Kidney tubule cell (primary cell): Measurements from ENCODE around the gene LYPD6B.
A peak's percentile ranks its signal among the peaks of the same experiment; 100 is the strongest.

ENCODE experiments used
- DNase-seq: peaks from one replicate; pipeline ENCODE4 v3.0.0-alpha.2; 2018; ENCODE audit warnings: low spot score

LYPD6B gene

DNA sequence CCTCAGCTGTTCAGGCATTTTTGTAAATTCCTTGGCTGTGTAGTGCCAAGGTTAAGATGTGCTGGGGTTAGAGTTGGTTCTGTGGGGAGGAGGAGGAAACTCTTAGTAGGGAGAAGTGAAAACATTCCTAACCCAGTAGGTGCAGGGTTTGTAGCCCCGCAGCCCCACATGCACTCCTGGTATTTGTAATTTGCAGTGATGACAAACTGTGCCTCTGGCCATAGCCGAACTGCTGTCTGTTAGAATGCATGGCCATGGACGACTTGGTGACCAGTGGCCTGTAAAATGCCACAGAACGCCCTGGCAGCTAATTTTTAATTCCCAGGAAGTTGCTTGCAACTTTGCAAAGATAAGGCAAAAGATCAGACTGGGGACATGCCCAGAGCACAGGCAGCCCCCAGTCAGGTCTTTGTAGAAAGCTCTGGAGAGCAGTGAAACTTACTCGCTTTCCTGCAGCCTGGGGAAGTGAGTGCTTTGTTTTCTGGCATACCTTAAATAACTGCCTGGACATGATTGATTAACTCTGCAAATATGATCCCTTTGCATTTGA lies 38.4 kb downstream of the LYPD6B start:
- peak; percentile 76 for DNase-seq

DNA sequence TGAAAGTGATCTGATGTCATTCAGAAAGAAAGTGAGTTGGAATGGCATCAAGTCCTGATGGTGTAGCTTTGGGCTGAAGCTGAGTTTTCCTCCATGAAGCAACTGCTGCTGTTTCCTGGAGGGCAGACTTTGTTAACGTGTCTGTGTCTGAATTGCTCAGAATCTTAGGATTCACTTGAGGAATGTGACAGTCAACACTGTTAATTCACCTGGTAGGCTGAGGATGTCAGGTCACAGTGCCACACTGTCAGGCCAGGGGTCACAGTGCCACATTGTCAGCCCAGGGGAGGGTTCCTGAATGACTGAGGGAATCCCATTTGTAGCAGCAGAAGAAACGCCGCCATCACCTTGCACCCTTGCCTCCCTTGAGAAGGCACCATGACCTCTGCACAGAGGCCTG lies 39.4 kb downstream of the LYPD6B start:
- DNase-seq, result peak; percentile 30

DNA sequence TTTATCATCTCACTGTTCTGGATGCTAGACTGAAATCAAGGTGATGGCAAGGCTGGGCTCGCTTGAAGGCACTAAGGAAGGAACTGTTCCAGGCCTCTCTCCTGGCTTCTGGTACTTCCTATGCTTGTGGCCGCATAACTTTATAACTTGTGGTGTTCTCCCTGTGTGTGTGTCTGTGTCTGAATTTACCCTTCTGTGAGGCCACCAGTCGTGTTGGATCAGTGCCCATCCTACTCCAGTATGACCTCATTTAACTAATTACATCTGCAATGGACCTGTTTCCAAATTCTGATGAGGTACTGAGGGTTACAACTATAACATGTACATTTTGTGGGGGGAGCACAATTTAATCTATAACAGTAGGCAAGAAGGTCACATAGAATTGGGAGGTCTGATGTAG lies 41.6 kb downstream of the LYPD6B start:
- DNase-seq, result no peak

DNA sequence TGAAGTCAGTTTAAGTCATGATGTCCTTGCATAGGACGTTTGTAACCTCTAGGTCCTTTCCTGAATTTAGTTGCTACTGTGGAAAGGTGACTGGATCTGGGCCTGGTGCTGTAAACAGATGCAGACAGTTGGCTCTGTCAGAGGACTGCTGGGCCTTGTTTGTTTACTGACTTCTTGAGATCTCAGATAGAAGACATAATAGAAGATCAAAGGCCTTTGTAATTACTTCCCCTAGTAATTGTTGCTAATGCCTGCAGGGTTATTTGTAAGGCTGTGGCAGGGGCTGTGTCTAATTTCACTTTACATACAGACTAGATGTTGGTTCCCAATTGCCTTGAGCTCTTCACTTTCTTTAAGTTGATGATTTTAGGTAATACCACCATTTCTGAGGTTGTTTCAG lies 42.5 kb downstream of the LYPD6B start:
- DNase-seq, result no peak

DNA sequence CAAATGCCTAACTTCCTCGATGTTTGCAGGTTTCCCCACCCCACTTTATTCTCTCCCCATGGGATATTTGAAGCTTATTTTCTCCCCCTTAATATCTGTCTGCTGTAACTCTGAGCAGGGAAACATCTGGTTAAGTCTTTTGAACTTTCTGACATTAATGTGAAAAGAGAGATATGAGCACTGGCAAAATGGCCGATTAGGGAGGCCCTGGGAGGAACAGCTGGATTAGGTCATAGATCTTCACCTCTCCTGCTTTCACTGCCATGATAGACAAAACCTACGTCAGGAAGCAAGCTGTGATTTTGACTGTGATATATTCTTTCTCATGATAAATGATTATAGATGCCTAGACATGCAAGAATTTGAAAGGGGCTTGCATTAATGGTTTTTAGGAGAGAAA lies 43.6 kb downstream of the LYPD6B start:
- DNase-seq, result no peak

DNA sequence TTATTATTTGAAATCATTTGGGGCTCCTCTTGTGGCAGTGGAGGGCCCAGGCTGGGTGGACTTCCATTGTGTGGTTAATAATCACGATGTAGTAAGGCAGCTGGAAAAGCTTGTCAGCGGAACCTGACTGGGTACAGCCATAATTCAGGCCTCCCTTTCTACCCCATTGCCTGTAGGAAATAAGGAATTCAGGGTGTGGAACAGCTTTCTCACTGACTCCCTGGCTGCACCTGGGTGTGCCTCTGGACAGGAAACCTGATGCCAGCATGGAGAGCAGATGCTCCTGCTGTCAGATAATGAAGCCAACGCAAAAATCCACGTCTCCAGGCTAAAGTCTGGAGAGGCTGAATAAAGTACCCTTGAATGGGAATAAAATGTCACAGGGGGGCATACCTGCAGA lies 44.2 kb downstream of the LYPD6B start:
- DNase-seq, result no peak

DNA sequence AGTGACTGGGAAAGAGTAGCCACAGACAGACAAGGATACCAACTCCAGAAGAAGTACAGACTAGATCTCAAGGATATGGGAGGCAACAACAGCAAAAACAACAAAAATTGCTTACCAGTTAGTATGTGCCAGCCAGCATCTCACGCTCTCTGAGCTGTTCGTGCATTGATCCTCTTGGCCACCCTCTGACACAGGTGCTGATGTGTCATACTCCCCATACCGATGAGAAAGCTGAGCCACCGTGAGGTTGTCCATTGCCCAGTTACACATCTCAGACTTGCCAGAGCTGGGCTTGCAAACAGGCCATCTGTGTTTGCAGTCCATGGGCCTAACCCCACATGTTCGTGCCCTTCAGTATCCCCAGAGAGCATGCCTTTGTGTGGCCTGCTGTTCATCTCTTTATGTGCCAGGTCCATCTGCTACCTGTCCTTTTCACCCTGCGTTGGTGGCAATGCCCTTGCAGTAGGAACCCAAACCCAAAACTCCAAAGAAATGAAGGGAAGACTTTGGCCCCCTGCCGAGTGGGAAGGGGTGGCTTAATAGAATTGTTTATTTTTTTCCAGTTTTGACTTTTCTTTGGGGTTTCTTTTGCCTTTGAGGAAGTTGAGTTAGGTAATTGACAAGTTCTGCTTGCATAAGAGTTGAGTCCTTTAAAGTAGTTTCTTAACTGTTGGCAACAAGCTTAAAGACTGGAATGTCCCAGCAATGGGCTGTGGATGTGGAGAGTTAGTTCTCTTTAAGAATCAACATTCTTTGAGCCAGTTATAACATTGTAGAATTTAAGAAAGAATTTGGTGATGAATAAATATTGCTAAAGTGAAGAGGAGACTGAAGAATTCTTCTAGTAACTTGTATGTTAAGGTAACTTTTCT lies 46.7 kb downstream of the LYPD6B start:
- no peak for DNase-seq

DNA sequence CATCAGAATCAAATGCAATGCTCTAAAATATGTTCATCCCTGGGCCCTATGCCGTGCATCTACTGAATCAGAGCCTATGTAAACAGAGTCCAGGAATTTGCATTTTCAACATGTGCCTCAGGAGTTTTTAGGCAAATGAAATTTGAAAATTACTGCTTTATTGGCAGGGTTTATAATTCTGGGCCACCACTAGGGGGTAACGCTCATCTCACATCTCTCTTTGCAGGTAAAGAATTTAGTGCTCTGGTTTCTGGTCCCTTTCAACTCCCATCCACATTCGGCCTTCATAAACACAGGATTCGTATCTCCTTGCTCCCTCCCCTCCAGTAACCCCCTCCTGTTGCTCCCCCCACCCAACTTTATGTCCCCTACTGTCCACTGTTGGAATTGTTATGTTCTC lies 49.3 kb downstream of the LYPD6B start:
- DNase-seq, result no peak

DNA sequence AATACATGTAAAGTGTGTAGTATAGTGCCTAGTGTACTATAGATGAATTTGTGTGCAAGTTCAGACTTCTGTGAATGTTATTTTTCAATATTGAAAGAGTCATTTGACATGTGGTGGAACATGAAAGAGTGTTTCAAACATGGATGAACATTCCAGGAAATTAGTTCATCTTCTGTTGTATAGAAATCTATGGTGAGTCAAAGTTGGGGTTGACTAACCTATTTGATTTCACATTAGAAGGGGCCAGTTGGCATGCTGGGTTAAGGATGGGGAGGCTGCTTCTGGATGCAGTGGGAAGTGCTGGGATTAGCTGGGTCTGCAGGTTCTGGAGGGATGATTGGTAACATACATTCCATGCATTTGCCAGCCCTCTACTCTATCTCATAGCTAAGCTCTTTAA lies 50.6 kb downstream of the LYPD6B start:
- DNase-seq, result no peak

DNA sequence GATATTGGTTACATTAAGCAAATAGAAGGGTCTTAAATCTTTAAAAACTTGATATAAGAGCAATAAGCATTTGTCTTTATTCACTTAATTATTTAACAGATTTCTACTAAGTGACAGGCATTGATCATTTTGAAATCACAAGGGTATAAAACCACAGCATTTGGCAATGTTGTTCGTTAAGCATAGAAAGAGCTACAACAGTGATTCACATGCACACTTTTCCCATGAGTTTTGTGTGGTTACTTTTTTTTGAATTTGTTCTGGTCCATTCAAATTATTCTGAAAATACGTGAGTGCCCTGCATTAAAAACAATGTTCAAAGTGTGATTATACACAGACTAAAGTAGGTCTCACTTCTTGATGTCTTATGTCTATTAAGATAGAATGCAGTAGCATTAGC lies 52.2 kb downstream of the LYPD6B start:
- DNase-seq, result no peak

DNA sequence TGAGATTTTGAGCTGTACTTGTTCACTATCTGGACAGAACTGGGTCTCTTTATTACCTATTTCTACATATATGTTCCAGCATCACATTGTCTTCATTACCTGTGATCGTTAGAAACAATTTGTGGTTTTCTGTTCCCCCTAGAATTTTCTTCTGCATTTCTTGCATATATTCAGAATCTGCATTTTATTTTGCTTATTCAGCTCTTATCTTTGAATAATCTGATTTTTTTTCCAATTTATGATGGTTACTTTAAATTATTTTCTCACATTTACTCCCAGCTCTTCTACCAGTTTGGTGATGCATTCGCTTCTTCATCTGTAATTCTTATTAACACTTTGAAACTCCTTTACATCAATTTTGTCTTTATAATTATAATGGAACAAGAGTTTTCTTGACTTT lies 55.1 kb downstream of the LYPD6B start:
- DNase-seq, result no peak

DNA sequence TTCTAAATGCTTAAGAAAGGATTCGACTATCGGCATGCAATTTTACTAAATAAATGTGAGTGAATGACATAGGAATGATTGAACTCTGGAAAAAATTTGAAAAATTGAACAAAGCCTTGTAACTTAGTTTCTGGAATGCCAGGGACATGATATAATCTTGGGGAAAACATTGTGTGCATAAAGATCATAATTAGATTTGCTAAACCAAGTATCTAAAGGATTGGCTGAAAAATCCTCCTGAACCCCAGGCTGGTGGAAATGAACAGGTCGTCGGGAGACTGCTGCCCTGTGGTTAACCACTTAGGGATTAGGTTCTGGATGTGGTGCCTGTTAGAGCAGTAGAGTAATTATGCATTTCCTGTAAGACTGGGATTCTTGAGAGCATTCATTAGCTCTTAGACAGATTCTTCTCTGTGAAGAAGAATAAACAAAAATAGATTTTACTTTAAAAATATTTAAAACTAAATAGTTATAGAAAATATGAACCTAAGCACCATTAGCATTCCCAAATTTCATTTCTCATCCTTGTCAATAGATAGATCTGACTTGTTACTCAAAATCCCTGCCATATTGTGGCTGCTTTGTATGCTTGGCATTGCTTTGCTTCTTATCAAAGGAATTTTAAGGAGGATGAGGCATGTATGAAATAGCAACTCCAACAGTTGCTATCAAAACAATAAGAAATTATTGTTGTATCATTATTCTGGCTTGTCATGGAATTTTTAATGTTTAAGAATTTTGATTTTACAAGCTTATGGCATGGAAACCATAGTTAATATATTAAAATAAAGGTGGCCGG lies 55.9 kb downstream of the LYPD6B start:
- no peak for DNase-seq

DNA sequence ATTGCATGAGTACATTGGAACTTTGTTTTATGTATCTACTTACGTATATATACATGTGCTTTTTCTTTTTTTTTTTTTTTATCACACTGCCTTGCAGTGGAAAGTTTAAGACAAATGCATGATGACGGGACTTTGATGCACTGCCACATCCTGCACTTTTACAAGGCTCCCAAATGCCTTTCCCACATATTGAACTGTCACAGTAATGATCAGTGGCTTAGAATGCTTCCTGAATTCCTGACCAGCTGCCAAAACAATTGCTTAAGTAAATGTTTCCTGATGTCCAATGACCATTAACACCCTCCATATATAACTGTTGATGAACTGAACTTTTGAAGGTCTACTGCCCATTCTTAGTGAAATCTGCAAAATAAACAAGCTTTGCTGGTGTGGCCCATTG lies 60.2 kb downstream of the LYPD6B start:
- DNase-seq, result peak; percentile 28

DNA sequence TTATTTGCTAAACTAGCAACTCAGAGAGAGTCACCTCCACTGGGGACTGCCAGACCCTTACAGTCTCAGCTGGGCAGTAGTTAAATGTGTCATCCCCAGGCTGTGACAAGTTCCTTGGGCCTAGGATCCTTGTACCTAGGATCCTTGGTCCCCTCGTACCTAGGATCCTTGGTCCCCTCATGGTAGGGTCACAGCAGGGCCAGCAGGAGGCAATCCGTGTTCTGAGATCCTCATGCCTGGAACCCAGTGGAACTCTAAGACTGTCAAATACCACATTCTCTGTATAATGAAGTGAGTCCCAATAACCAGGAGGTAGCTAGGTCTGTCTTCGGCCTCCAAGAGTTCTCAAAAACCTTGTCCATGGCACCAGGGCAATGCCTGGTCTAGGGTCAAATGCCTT lies 60.8 kb downstream of the LYPD6B start:
- no peak for DNase-seq

DNA sequence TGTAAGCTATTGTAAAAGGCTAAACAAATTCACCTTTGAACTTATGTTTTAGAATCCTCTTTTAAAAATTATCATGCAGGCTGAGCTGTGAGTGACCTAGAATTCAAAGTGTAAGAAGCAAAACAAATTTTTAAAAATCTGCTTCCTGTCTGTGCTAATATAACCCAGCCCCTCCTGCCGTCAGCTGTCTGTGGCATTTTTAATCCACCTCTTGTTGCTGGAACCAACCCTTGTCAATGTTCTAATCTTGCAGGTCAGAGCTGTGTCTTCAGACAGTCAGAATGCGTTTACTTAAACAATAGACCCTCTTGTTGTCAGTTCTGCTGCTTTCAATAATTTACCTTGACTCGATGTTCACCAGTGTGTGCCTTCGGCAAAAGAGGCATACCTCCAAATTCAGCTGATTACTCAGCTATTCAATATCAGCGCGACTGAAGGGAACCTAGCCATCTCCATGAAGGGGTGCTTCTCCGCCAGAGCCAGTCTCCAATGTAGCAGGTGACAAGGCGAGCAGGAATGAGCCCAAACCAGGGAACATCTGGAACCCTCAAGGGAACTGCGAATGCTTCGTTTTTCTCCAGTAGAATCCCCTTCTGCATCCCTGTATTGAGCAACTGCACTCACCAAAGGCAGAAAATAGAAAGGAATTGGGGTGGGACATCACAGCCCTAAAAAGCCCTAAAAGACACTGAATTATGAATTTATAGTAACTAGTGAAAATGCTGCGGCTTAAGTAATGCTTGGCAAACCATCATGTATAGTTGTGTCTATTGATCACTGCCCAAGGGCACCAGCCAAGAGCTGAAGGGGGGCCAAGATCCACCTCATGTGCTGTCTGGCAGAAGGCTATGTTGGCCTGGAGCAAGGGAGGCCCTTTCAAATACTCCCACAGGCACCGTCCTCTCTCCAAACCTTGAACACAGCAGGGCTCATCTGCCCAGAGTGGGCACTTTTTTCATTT lies 62.5 kb downstream of the LYPD6B start:
- no peak for DNase-seq

DNA sequence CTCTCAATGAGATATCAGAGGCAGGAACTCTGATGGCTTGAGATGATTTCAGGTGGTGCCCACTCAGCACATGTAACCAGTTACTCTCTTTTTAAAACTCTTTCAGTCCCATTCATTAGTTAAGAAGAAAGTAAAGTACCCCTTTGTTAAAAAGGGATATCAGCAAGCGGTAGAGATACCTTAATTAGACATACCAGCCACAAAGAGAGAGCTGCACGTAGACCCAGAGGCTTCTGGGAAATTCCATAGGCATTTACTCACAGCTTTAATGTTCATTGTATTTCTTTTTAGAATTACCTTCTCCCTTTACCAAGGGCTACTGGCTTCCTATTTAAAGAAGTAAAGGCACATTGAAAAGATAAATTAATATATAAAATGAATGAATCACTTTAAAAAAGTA lies 63.3 kb downstream of the LYPD6B start:
- no peak for DNase-seq

DNA sequence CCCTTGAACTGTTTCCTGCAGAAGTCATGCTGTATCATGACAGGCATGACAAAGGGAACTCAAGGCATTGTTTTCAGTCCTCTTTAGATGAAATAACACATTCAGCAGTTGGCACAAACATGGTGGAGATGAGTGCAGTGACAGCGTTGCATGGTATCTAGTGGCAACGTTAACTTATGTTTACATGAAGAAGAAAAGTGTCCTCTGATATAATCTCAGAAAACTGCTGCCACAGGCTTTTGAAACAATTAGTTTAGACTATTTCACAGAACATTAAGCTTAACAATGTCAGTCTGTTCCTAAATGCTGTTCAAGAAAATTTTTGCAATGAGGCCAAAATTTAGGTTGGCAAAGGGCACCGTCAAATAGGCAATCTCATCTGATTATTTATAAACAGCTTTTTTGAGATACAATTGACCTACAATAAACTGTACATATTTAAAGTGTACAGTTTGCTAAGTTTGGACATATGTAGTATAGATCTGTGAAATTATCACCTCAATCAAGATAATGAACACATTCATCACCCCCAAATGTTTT lies 64.7 kb downstream of the LYPD6B start:
- no peak for DNase-seq

DNA sequence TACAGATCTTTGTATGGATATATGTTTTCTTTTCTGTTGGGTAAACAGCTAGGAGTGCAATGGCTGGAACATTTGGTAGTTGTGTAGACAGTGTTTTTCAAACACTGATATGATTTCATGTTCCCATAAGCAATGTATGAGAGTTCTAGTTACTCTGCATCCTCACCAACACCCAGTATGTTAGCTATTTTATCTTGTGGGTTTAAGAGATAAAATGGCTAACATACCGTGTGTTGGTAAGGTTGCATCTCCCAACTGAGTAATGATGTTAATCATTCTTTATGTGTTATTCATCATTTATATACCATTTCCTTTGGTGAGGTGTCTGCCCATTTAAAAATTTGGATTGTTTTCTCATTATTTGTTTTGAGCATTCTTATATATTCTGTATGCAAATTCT lies 65.7 kb downstream of the LYPD6B start:
- DNase-seq, result no peak

DNA sequence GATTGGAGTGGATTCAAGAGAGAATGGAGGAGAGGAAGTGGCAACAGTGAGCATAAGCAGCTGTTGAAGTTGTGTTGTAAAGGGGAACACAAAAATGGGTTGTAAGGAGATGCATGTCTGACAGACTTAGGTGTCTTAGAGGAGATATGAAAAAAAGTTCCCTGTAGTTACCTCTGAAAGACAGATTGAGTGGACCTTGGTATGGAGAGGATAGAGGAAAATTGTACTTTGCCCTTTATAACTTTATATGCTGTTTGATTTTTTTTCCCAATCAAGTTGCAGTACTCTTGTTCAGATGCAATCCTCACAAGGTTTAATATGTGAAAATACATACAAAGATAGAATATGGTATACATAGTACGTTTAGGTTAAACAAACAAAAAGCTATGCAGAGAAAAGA lies 73.6 kb downstream of the LYPD6B start:
- DNase-seq, result no peak

DNA sequence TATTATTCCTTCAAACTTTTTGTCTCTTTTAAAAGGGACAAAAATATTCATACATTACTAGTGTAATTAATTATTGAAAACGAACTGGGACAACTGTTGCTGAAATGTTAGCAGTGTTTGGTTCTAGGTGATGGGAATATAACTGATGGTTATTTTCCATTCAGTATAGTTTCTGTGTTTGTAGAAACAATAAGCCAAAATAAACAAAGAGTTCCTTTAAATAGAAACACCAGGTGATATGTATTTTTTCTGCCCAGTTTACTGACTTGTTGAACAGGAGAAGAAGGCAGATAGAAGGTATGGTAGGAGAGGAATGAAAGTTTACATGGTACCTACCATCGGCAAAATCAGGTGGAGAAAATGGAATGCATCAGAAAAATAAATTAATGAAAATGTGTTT lies 74.2 kb downstream of the LYPD6B start:
- DNase-seq, result no peak

DNA sequence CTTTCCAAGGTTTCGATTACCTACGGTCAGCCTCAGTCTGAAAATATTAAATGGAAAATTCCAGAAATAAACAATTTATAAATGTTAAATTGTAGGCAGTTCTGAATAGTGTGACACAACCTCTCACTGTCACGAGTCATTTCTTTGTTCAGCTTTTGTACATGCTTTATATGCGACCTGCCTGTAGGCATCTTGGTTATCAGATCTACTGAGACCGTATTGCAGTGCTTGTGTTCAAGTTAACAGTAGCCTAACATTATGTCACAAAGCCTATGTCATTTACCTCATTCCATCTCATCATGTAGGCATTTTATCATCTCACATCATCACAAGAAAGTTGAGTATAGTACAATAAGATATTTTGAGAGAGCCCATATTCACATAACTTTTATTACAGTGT lies 77.3 kb downstream of the LYPD6B start:
- DNase-seq, result no peak

DNA sequence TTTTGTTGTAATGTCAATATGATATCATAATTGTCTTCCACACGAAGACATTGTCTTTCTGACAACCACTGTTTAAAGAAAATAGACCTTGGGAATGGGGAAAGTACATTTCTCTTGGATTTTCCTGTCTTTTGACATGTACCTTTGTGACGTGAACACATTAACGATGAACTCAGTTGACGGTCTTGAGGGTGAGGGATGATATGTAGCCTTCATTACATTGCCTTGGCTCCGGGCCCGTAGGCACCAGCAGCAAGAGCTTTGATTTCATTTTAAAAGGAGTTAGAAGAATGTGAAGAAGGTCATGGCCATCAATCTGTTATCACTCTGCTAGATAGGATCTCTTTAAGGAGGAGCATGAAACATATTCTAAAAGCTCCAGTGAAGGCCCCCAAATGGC lies 80.9 kb downstream of the LYPD6B start:
- no peak for DNase-seq
